Posterior cingulate gyrus (tissue), 11 donors: ENCODE results near the gene SHLD2.
A peak's percentile ranks its signal among the peaks of the same experiment; 100 is the strongest.
"Not testable (repeated sequence)": the region's sequence is repeated elsewhere in the genome, so short reads cannot be mapped to it uniquely, and the experiment has no call there.

Experiments
- DNase-seq, 10 donors: peaks; one replicate each; pipeline versions ENCODE4 v3.0.0 to v3.0.0-alpha.2; 2020 to 2021; ENCODE audit warnings: mixed read lengths in 3 of 10
- intact Hi-C: fragments of 100-400 bp; cut with DNase I; formaldehyde crosslinking; loops from one replicate; pipeline ENCODE4 v1.15.1; 2023

Gene SHLD2

GRCh38 chr10:87094373-87095235 is at the start of gene SHLD2, which contains the start of gene GLUD1:
Gene SHLD2, plus strand, starts transcription at chr10:87095206. Its CDS starts 56,149 bp downstream, at chr10:87151355.
Gene GLUD1, minus strand, starts transcription at chr10:87094843. Its CDS starts 74 bp downstream, at chr10:87094769.
- DNase-seq: peak; percentile 77 to 98 (median 84)
- intact Hi-C loops: loop anchor here (2.0 to 5.0 kb wide), 3 partner anchors 42 to 340 kb away; partner anchors contain the start of gene ADIRF

- DNase-seq: no peak
- intact Hi-C loops: no loop called here
These were observed 49.5 kb upstream of the SHLD2 start for GRCh38 chr10:87045434-87045938.

GRCh38 chr10:87053111-87053510 is 41.9 kb upstream of the SHLD2 start:
- peak in 7 of 10 donors; percentile 27 to 91 (median 57) for DNase-seq
- intact Hi-C loops: loop anchor here (2.0 kb wide), 1 partner anchor 42 kb away; the partner anchor contains the start of genes GLUD1 and SHLD2

GRCh38 chr10:87053577-87054181 is 41.3 kb upstream of the SHLD2 start:
- intact Hi-C loops: loop anchor here (2.0 kb wide), 1 partner anchor 41 kb away; the partner anchor contains the start of genes GLUD1 and SHLD2
- DNase-seq: peak in 2 of 10 donors; percentile 38 to 43

GRCh38 chr10:87054373-87055295 is 40.4 kb upstream of the SHLD2 start:
- DNase-seq: no peak
- intact Hi-C loops: no loop called here

GRCh38 chr10:87058171-87058570 is 36.8 kb upstream of the SHLD2 start:
- no peak for DNase-seq
- intact Hi-C loops: no loop called here

GRCh38 chr10:87059401-87059800 is 35.6 kb upstream of the SHLD2 start:
- intact Hi-C loops: no loop called here

GRCh38 chr10:87060280-87060928 is 34.6 kb upstream of the SHLD2 start:
- no peak for DNase-seq
- intact Hi-C loops: no loop called here

More at GRCh38 chr10:87059401-87059800, 35.6 kb upstream of the SHLD2 start:
- no peak for DNase-seq

GRCh38 chr10:87064651-87065050 is 30.4 kb upstream of the SHLD2 start:
- DNase-seq: peak in 4 of 10 donors; percentile 21 to 90 (median 32)
- intact Hi-C loops: no loop called here

- DNase-seq: no peak
- intact Hi-C loops: no loop called here
These were observed 28.8 kb upstream of the SHLD2 start for GRCh38 chr10:87066178-87066577.

GRCh38 chr10:87066865-87067264 is 28.1 kb upstream of the SHLD2 start:
- intact Hi-C loops: no loop called here
- no peak for DNase-seq

GRCh38 chr10:87068281-87068680 is 26.7 kb upstream of the SHLD2 start:
- no peak for DNase-seq
- intact Hi-C loops: no loop called here

- DNase-seq: no peak
- intact Hi-C loops: no loop called here
These were observed 22.6 kb upstream of the SHLD2 start for GRCh38 chr10:87072449-87072848.

GRCh38 chr10:87076421-87076820 is 18.6 kb upstream of the SHLD2 start:
- intact Hi-C loops, DNase-seq: not testable (repeated sequence)

GRCh38 chr10:87079106-87079836 is 15.7 kb upstream of the SHLD2 start:
- DNase-seq: peak in 1 of 10 donors; percentile 74
- intact Hi-C loops: no loop called here

GRCh38 chr10:87080621-87081020 is 14.4 kb upstream of the SHLD2 start:
- DNase-seq: peak in 1 of 10 donors; percentile 62

GRCh38 chr10:87081574-87081973 is 13.4 kb upstream of the SHLD2 start:
- DNase-seq, intact Hi-C loops: not testable (repeated sequence)

More at GRCh38 chr10:87080621-87081020, 14.4 kb upstream of the SHLD2 start:
- intact Hi-C loops: not testable (repeated sequence)

- DNase-seq, intact Hi-C loops: not testable (repeated sequence)
These were observed 12.8 kb upstream of the SHLD2 start for GRCh38 chr10:87082219-87082618.
